ENCODE data around the gene PIK3R5. TPM values are rescaled to one million over a fixed set of nuclear protein-coding genes. Genes with fewer than 3 reads are reported as not detected.

Gene PIK3R5
- total RNA-seq, 1 experiment from 2014 or later, result 2.5 TPM

DNA sequence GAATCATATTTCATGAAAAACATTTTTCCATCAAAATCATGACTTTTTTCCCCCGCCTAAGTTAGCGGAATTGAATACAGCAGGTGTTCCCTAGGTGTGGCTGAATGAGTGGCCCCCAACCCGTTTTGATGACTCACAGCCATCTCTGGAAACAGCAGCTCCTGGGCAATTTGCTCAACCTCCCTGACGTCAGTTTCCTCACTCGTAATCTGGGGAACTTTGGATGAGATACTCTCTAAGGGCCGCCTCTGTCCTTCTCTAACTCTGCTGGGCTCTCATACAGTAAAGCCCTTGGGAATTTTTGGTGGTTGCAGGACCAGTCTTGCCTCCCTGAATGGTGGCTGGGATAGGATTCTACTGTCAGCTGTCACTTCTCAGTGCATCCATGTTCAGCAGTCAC lies 44.2 kb upstream of the PIK3R5 start:
- BruUV-seq (replicated peaks), result no TSS peak
- Histone ChIP-seq H3K4me2 (ENCODE audit: low read length) (no peak overlapping the region), H4K20me1 (ENCODE audit: insufficient read depth) (no peaks in the 10 kb centered on the region), H3K36me3 (ENCODE audit: control insufficient read depth in 1 of 2, insufficient read depth in 2 of 2, low read length in 2 of 2) (no peaks in the 10 kb centered on the region), H3K79me2 (ENCODE audit: insufficient read depth, low read length) (no peaks in the 10 kb centered on the region), H3K9me2 (ENCODE audit: insufficient read depth) (no peaks in the 10 kb centered on the region), H3K4me3 (replicated peaks in 1 of 2; ENCODE audit: low read depth in 1 of 2, low read length in 2 of 2) (no peak overlapping the region), H3K27ac (ENCODE audit: low read depth, low read length) (no peak overlapping the region), H3K9me3 (ENCODE audit: control insufficient read depth in 1 of 2, insufficient read depth in 1 of 2, low read depth in 1 of 2, low read length in 2 of 2) (no peaks in the 10 kb centered on the region), H3K27me3 (ENCODE audit: insufficient read depth, low read length) (peaks cover 11% of the 10 kb centered on the region; the same call in 1 of the 2 replicates), H2AFZ (ENCODE audit: low read depth, low read length, poor library complexity, severe bottlenecking) (no peak overlapping the region), H3K4me1 (ENCODE audit: control insufficient read depth in 1 of 2, insufficient read depth in 2 of 2, low read length in 2 of 2) (no peaks in the 10 kb centered on the region), H3K9ac (ENCODE audit: low read length) (no peak overlapping the region)
- ChIA-PET POLR2A (no interaction called here), RAD21 (ENCODE audit: low non-redundant PET in 1 of 2, low total read pairs in 2 of 2, uncharacterized antibody in 2 of 2, unreplicated experiment in 2 of 2) (no interaction called here), CTCF (no interaction called here)
- DNase-seq (ENCODE audit: low read depth, low spot score) (no peak), ATAC-seq (no peak)
- intact Hi-C loops (cut with micrococcal nuclease), result no loop called here
- no peak for TF ChIP-seq SRF (IDR thresholded peaks at IDR 0.05; ENCODE audit: low read depth)
- TF ChIP-seq, protein P1, sequence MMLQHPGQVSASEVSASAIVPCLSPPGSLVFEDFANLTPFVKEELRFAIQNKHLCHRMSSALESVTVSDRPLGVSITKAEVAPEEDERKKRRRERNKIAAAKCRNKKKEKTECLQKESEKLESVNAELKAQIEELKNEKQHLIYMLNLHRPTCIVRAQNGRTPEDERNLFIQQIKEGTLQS (IDR thresholded peaks at IDR 0.05), result no peak
- no peak for TF ChIP-seq ELF1 (IDR thresholded peaks at IDR 0.05; ENCODE audit: borderline replicate concordance, low read depth)
- TF ChIP-seq TCF7L2 (IDR thresholded peaks at IDR 0.05; ENCODE audit: borderline replicate concordance, extremely low read depth, insufficient read depth, insufficient read length), result no peak
- no peak for TF ChIP-seq RAD21 (IDR thresholded peaks at IDR 0.05; ENCODE audit: low read depth)
- TF ChIP-seq POLR2AphosphoS5 (IDR thresholded peaks at IDR 0.05; ENCODE audit: low read depth, low read length), result no peak
- no peak for TF ChIP-seq EGR1 (IDR thresholded peaks at IDR 0.05; ENCODE audit: low read depth)
- TF ChIP-seq EZH2 (IDR thresholded peaks at IDR 0.05), result no peak
- TF ChIP-seq CBX3 (IDR thresholded peaks at IDR 0.05; ENCODE audit: low read depth), result no peak
- TF ChIP-seq, protein P2, sequence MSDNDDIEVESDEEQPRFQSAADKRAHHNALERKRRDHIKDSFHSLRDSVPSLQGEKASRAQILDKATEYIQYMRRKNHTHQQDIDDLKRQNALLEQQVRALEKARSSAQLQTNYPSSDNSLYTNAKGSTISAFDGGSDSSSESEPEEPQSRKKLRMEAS (IDR thresholded peaks at IDR 0.05), result no peak
- TF ChIP-seq, protein P3, sequence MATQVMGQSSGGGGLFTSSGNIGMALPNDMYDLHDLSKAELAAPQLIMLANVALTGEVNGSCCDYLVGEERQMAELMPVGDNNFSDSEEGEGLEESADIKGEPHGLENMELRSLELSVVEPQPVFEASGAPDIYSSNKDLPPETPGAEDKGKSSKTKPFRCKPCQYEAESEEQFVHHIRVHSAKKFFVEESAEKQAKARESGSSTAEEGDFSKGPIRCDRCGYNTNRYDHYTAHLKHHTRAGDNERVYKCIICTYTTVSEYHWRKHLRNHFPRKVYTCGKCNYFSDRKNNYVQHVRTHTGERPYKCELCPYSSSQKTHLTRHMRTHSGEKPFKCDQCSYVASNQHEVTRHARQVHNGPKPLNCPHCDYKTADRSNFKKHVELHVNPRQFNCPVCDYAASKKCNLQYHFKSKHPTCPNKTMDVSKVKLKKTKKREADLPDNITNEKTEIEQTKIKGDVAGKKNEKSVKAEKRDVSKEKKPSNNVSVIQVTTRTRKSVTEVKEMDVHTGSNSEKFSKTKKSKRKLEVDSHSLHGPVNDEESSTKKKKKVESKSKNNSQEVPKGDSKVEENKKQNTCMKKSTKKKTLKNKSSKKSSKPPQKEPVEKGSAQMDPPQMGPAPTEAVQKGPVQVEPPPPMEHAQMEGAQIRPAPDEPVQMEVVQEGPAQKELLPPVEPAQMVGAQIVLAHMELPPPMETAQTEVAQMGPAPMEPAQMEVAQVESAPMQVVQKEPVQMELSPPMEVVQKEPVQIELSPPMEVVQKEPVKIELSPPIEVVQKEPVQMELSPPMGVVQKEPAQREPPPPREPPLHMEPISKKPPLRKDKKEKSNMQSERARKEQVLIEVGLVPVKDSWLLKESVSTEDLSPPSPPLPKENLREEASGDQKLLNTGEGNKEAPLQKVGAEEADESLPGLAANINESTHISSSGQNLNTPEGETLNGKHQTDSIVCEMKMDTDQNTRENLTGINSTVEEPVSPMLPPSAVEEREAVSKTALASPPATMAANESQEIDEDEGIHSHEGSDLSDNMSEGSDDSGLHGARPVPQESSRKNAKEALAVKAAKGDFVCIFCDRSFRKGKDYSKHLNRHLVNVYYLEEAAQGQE (IDR thresholded peaks at IDR 0.05; ENCODE audit: low read depth), result no peak
- no peak for TF ChIP-seq YY1 (IDR thresholded peaks at IDR 0.05; ENCODE audit: extremely low read depth, insufficient replicate concordance, low read depth, low read length)
- TF ChIP-seq, protein P4, sequence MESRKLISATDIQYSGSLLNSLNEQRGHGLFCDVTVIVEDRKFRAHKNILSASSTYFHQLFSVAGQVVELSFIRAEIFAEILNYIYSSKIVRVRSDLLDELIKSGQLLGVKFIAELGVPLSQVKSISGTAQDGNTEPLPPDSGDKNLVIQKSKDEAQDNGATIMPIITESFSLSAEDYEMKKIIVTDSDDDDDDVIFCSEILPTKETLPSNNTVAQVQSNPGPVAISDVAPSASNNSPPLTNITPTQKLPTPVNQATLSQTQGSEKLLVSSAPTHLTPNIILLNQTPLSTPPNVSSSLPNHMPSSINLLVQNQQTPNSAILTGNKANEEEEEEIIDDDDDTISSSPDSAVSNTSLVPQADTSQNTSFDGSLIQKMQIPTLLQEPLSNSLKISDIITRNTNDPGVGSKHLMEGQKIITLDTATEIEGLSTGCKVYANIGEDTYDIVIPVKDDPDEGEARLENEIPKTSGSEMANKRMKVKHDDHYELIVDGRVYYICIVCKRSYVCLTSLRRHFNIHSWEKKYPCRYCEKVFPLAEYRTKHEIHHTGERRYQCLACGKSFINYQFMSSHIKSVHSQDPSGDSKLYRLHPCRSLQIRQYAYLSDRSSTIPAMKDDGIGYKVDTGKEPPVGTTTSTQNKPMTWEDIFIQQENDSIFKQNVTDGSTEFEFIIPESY (IDR thresholded peaks at IDR 0.05; ENCODE audit: extremely low read depth, insufficient replicate concordance, low read length), result no peak
- no peak for TF ChIP-seq ZFX (IDR thresholded peaks at IDR 0.05)
- no peak for TF ChIP-seq FOSL1 (IDR thresholded peaks at IDR 0.05; ENCODE audit: low read depth)

All from HCT116 (cell line).